NCI-H82 treated with DMSO at 0.1 percent for 48 hours (cell line): ENCODE results near the gene HSBP1L1.

Experiments
- DNase-seq: peaks from one replicate; lab custom pipeline; 2025; ENCODE audit not compliant: unreplicated experiment; lab: John Stamatoyannopoulos, UW

The HSBP1L1 gene

DNA sequence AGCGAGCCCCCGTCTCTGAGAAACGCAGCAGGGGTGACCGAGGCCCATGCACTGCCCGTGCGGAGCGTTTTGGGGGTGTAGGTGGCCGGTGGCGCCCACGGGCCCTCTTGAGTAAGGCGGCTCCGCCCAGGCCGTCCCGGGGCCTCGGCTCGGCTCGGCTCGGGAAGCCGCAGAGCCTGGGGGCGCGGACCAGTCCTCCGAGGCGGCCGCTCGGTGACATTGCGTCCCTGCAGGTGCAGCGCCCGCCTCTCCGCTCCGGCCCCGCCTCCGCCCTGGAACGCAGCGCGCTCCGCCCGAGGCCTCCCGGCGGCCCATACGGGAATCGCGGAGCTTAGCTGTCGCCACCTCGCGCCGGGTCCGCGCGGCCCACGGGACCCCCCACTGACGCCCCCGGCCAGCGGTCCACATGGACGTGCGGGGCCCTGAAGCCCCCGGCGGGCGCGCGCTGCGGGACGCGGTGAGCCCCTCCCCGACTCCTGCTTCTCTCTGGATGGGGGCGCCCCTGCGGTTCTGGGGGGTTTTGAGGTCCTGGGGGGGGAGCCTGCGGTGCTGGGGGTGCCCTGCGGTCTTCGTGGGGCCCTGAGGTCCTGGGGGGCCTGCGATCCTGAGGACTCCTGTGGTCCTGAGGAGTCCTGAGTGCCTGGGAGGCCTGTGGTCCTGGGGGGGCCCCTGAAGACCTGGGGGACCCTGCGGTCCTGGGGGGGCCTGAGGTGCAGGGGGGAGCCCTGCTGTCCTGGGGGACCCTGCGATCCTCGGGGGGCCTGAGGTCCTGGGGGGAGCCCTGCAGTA is at the start of gene HSBP1L1:
HSBP1L1 (plus strand) TSS at position 314 of the 789 bp plus-strand sequence; CDS start at position 407, 93 bp downstream.
- DNase-seq = no peak

GRCh38 chr18:79915161-79916127 is 49.0 kb upstream of the HSBP1L1 start:
- no peak for DNase-seq

DNA sequence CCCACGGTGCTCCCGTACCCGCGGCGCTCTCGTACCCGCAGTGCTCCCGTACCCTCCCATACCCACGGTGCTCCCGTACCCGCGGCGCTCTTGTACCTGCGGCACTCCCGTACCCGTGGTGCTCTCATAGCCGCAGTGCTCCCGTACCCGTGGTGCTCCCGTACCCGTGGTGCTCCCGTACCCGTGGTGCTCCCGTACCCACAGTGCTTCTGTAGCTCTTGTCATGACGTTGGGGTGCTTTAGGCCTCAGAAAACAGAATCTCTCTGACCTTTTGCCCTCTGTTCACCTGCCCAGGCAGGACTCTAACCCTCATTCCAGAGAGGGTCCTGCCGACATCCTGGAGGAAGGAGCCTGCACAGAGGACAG is 48.3 kb upstream of the HSBP1L1 start:
- no peak for DNase-seq

DNA sequence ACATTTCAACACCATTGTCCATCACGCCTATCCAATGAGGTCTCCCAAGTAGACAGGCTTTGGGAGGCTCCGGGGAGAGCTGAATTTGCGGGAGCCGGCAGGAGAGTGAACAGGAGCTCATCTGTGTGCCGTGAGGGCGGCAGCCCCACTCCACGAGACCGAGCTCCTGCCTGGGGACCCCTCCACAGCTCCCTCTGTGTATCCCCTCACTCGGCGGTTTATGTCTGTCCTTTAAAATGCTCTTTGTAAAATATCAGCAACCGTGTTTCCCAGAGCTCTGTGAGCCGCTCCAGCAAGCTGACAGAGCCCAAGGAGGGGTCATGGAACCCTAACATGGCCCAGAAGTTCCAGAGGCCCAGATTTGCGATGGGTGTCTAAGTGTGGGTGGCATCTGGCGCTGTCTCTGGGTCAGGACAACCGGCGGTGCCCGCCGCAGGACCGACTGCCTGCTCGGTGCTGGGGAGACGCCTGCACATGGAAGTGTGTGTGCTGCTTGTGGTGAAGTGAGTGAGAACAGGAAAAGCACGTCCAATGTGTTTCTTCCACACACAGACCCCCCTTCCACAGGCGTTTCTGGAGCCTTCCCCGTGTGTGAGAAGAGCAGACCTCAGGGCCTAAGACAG is 47.8 kb upstream of the HSBP1L1 start:
- DNase-seq = no peak

- DNase-seq = no peak
These were observed 47.1 kb upstream of the HSBP1L1 start for GRCh38 chr18:79917169-79917852.

- DNase-seq = no peak
These were observed 46.4 kb upstream of the HSBP1L1 start for GRCh38 chr18:79917853-79918614.

DNA sequence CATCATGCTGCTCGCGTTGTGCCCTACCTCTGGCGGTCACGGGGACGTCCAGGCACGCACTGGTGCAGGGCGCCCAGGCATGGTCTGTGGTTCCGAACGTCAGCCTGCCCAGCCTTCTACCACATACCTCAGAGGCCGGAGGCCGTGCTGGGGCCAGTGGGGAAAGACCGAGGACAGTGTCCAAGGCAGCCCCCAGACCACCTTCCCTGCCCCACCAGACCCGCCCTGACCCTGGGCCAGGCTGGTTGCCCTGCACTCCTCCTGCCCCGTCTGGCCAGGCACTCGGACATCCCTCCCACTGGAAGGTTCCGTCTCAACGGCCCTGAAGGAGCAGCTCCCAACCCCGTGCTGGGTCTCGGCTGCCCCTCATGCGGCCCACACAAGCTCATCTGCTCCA is 45.8 kb upstream of the HSBP1L1 start:
- no peak for DNase-seq

DNA sequence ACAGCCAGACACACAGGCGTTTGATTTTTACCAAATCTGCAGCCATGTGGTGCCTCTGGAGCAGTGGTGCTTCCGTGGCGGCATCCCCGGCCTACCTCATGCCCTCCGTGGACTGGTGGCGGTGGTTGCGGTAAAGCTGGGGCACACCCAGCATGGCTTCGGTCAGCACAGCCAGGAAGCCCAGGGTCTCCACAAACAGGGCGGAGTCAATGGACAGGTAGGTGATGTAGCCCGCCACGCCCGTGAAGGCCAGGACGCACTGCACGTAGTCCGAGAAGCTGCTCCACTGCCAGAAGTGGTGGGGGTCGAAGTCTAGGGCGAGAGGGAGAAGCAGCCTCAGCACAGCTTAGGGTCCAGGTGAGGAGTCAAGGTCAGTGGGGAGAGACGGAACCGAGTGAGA is 45.4 kb upstream of the HSBP1L1 start:
- DNase-seq = no peak

DNA sequence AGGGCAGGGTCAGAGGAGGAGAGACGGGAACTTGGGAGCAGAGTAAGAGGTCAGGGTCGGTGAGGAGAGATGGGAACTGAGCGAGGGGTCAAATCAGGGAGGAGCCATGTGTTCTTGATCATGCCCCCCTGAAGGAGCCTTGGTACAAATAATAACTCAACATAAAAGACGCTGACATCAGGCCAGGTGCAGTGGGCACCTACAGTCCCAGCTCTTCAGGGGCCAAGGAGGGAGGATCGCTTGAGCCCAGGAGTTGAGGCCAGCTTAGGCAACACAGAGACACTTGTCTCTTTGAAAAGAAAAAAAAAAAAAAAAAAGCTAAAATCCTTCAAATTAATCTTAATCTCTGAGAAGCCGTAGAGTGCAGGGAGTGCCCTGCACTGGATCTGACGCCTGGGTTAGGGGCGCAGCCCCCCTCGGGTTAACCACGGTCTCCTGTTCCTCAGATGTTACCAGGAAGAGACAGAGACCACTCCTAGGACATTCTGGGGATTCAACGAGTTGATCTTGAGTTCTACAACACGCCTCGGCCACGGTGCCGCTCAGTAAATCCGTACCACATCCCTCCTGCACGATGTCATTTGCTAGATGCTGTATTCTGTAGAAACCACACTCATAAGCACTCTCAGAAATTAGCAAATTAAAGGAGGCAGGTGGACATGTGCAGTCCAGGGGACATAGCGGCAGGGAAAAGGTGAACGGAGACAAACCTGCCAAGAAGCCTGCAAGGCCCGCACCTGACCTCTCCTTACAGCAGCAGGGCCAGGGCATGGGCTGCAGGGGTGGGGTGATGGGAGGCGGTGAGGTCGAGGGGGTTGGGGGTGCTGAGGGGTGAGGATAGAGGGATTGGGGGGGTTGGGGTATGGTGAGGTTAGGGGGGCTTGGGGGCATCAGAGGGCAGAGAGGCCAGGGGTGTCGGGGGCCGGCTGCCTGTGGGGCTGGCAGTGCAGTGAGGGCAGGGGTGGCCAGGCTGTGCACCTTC is 42.2 kb upstream of the HSBP1L1 start:
- no peak for DNase-seq

DNA sequence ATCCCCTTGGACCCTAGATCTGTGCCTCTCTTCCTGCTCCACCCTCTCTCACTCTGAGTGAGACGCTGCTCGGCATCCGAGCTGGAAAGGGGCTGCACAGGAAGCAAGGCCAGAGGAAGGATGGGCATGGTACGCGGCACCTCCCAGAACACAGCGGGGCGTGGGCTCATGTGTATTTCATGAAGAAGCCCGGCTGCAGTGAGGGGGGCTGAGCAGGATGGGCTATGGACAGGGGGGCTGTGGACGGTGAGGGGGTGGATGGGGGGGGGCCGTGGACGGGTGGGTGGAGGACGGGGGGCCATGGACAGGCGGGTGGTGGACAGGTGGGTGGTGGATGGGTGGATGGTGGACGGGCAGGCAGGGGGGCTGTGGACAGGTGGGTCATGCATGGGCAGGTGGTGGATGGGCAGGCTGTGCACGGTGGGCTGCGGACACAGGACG is 41.5 kb upstream of the HSBP1L1 start:
- no peak for DNase-seq

- DNase-seq = no peak
These were observed 40.4 kb upstream of the HSBP1L1 start for GRCh38 chr18:79923896-79924585.

DNA sequence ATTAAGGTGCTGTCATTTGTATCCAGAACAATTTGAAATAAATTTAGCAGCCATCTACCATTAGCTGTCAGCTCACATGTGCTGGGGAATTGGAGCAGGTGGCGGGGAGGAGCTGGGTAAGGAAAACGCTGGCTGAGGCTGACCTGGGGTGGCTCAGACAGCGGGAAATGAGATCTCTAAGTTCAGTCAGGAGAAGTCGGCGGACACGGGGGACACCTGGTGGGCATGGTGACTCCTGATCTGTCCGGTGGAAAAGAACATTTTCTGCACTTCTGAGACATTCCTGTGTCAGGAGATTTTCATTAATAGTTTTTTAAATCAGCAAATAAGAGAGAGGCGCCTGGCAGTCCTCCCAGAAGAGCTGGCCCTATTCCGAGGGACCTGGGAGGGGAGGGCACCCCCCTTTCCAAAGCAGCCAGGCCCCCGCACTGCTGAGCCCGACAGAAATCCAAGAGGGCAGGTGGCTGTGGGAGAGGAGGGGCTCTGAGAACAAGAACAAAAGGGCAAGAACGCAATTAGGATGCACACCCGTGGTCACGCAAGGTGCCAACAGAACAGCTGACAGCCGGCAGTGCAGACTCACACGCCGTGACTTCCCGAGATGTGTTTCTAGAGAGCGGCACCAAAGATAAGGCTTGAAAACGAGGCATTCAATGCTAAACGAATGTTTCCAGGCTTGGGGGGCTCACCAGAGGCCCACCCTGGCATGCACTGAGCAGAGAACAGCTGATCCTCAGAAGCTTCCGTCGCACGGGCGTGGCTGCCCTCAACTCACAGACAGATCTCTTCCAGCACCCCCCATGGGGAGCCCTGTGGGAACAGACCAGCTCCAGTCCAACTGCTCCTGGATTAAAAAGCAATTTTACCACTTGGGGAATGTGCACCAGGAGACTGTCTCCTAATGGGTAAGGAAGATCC is 39.4 kb upstream of the HSBP1L1 start:
- DNase-seq = no peak

- no peak for DNase-seq
These were observed 38.1 kb upstream of the HSBP1L1 start for GRCh38 chr18:79926306-79926705.

DNA sequence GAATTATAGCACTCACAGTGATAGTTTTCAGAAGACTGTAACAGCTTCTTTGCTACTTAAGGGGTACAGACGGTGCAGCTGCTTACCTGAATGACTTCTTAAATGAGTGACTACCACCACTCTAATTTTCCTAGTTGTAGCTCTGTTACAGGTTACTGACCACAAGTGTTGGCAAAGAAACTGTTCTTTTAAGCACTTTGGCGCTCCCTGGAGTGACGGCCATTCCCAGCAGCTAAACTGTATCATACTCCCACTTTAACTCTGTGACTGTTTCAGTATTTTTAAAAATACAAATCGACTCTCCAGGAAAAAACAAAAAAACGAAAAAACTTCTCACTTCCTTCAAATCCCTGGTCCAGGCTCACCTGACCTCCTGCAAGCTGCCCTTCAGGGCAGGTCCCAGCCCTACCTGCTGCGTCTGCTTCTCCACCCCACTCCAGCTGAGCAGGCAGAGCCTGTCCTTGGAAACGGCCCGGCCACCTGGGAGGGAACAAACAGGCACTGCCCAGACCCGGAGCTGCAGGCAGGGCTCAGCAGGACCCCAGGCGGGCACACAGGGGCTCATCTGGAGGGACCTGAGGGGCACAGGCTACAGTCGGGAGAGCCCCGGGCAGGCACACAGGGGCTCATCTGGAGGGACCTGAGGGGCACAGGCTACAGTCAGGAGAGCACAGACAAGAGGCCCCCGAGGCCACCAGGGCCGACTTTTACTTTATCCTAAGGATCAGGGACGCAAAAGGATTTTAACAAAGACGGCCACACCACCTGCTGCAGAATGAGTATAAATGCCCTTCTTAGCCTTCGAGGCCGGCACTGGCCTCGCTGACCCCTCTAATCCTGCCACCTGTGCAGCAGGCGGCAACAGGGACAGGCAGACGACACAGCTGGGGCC is 37.5 kb upstream of the HSBP1L1 start:
- DNase-seq = peak; percentile 77

- peak; percentile 36 for DNase-seq
These were observed 36.6 kb upstream of the HSBP1L1 start for GRCh38 chr18:79927607-79928562.
